ENCODE results near the gene FHOD3.

GRCh38 chr18:36728345-36728744 is 430.8 kb downstream of the FHOD3 start:
- no peak for TF ChIP-seq POLR2A (IDR thresholded peaks at IDR 0.05; ENCODE audit: low read depth, low read length)
- no peak for TF ChIP-seq POLR2AphosphoS5 (IDR thresholded peaks at IDR 0.05; ENCODE audit: low read depth, low read length)
- no peak for TF ChIP-seq PAX5 (IDR thresholded peaks at IDR 0.05; ENCODE audit: insufficient read depth, low read length, severe bottlenecking)
- no peak for TF ChIP-seq TAF1 (IDR thresholded peaks at IDR 0.05; ENCODE audit: low read depth, low read length)

Measured in GM12891 (cell line).